ENCODE measurements around the gene HMX2. TPM values are rescaled to one million over a fixed set of nuclear protein-coding genes. Genes with fewer than 3 reads are reported as not detected.

The HMX2 gene
- total and polyA plus RNA-seq, 2 of the 8 experiments (the other 6 are each of a cell fraction or from before 2014, with no cell fraction given) = 2.0 to 2.7 TPM

DNA sequence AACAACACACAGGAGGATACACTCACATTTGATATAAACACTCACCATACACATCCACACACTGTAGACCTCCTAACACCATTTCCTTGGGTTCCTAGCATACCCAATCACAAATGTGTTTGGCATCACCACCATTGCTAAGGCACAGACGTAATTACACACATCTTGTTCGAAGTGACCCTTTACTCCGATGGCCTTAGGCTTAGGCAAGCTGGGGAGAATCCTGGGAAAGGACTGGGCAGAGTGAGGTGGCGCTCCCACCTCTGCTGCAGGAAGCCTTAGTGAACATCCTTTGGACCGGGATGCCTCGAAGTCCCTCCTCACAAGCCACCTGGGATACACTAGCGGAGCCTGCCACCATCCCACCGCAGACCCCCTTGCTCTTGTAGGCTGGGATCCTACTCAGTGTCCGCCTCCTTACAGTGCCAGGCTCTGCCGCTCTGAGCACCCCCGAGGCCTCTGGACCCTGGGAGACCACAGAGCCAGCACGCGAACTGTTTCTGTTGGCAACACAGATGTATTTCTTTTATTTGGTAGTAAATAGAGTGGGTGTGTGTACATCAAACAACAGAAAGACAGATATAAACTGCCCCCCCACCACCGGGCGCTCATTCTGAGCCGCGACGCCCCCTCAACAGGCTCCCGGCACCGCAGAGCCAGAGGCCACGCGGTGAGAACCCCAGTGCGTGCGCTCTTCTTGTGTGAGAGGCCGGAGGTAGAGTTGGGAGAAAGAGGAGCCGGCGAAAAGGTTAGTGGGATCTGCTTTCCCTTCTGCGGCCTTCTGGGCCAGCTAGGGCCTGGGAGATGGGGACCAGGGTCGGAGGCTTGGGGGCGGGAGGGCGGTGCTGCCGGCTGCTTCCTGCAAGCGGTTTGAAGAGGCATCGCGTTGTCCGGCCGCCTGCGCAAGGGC, 5.9 kb upstream of the HMX2 start (continued):
- TF ChIP-seq RAD21 (IDR thresholded peaks at IDR 0.05 in 1 of 2, conservative IDR thresholded peaks at IDR 0.05 in 1 of 2; ENCODE audit: low read depth in 2 of 2, low read length in 2 of 2) (no peak), RBBP5 (IDR thresholded peaks at IDR 0.05; ENCODE audit: borderline replicate concordance, low read depth, low read length) (no peak), KDM1A (IDR thresholded peaks at IDR 0.05; ENCODE audit: borderline replicate concordance, low read length) (no peak), TBP (IDR thresholded peaks at IDR 0.05; ENCODE audit: low read depth, low read length) (no peak), BRCA1 (IDR thresholded peaks at IDR 0.05; ENCODE audit: low read depth, low read length) (no peak)
